Measurements from ENCODE around the gene TNS3. TPM values are rescaled to one million over a fixed set of nuclear protein-coding genes. Genes with fewer than 3 reads are reported as not detected.

TNS3 gene
- polyA plus RNA-seq (2012; rRNA removed): 68.8 and 72.3 TPM in 2 replicates
- polyA plus RNA-seq (2012; cell fraction: cytosol; rRNA removed): 48.8 and 60.8 TPM in 2 replicates
- 141 and 170 TPM in 2 replicates for polyA plus RNA-seq (2012; cell fraction: nucleus; rRNA removed)

DNA sequence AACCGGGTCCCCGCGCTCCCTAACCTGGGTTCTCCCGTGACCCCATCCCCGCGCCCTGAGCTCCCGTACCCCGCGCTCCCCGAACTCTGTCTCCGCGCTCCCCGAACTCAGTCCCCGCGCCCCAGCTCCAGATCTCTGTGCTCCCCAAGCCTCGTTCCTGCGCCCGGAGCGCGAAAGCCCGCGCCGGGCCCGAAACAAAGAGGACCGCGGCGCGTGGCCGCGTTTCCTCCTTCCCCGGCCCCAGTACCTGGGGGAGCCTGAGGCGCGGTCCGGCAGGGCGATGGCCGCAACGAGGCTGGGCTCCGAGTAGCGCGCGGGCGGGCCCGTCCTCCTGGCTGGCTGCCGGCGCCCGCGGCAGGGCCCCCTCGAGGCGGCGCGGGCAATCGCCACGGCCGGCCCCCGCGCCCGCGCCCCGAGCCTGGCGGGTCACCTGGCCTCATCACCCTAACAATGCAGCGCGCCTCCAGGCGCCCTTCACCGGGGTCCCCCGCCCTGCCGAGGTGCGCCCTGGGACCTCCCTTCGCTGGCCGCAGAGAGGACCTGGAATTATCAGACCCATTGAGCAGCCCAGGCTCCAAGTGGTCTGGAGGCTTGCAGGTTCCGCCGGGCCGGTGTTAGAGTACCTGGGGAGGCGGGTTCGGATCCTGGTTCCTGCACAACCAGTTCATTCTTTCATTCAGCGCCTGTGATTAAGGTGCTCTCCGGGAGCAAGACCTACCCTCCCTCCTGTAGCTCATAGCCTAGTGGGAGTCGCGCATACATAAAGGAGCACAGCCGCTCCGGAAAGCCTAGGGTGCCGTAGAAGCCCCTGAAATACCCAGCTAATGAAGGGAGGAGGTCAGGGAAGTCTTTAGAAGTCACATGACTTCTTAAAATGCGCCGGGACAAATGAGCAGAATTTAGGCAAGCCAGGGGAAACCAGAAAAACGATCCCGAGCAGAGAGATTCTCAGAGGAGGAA is at the start of gene TNS3:
Gene TNS3, minus strand, starts transcription at position 308 of the 960 bp plus-strand sequence. CDS start 142,475 bp downstream, outside the sequence.
- Histone ChIP-seq H3K9me2 (no peaks in the 10 kb centered on the region), H3K4me3 (ENCODE audit: low read depth in 2 of 2, low read length in 1 of 2) (peak within 1 kb of the TSS; percentile 78 to 88), H3F3A (replicated peaks; ENCODE audit: insufficient read depth) (peaks cover 3% of the 10 kb centered on the region), H2AFZ (ENCODE audit: low read depth) (peak within 1 kb of the TSS; percentile 87; the same call in 1 of the 2 replicates), H3K9ac (peak within 1 kb of the TSS; percentile 98), H3K4me1 (ENCODE audit: control insufficient read depth in 1 of 2, insufficient read depth in 2 of 2, low read depth in 1 of 2, low read length in 1 of 2) (peaks cover 6 to 15% of the 10 kb centered on the region in 2 experiments; a peak in 3 of 4 replicates), H4K20me1 (ENCODE audit: insufficient read depth) (no peaks in the 10 kb centered on the region), H3K79me2 (ENCODE audit: insufficient read depth) (peaks cover 48% of the 10 kb centered on the region), H3K9me3 (no peaks in the 10 kb centered on the region), H3K27me3 (ENCODE audit: insufficient read depth) (no peaks in the 10 kb centered on the region), H3K4me2 (peak within 1 kb of the TSS; percentile 91), H3K27ac (ENCODE audit: low read depth in 2 of 2, low read length in 1 of 2) (peak within 1 kb of the TSS; percentile 66 to 77), H3K36me3 (replicated peaks in 1 of 2; ENCODE audit: control insufficient read depth in 1 of 2, insufficient read depth in 2 of 2, low read length in 1 of 2) (peaks cover 6 to 17% of the 10 kb centered on the region in 2 experiments)
- ChIA-PET POLR2A (no interaction called here), CTCF (interaction anchor here (0.7 to 2.1 kb wide), 4 partner anchors 10 to 315 kb away, joined by 3 to 7 read pairs (median 4); no protein-coding TSS in a partner anchor)
- no peak for TF ChIP-seq EZH2phosphoT487 (IDR thresholded peaks at IDR 0.05; ENCODE audit: borderline replicate concordance, low read depth)
- peak; percentile 33; the same call in 1 of the 2 replicates for TF ChIP-seq SMC3 (IDR thresholded peaks at IDR 0.05; ENCODE audit: low read depth, low read length)
- peak; percentile 61; the same call in 1 of the 2 replicates for TF ChIP-seq TAF1 (IDR thresholded peaks at IDR 0.05; ENCODE audit: borderline replicate concordance, low read depth, low read length)
- TF ChIP-seq NFIC (IDR thresholded peaks at IDR 0.05; ENCODE audit: borderline replicate concordance): peak; percentile 53; the same call in 1 of the 2 replicates
- peak; percentile 56; the same call in 1 of the 2 replicates for TF ChIP-seq YY1 (IDR thresholded peaks at IDR 0.05; ENCODE audit: low read depth)
- 0 out of 2 replicates have a peak, but pooled peaks have one; percentile 22 for TF ChIP-seq FOXM1 (IDR thresholded peaks at IDR 0.05; ENCODE audit: low read depth)
- TF ChIP-seq, protein P1, sequence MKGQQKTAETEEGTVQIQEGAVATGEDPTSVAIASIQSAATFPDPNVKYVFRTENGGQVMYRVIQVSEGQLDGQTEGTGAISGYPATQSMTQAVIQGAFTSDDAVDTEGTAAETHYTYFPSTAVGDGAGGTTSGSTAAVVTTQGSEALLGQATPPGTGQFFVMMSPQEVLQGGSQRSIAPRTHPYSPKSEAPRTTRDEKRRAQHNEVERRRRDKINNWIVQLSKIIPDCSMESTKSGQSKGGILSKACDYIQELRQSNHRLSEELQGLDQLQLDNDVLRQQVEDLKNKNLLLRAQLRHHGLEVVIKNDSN (IDR thresholded peaks at IDR 0.05; ENCODE audit: borderline replicate concordance, low read depth): 0 out of 2 replicates have a peak, but pooled peaks have one; percentile 4
- TF ChIP-seq TCF12 (IDR thresholded peaks at IDR 0.05): no peak
- no peak for TF ChIP-seq ELF1 (IDR thresholded peaks at IDR 0.05)
- TF ChIP-seq, protein P2, sequence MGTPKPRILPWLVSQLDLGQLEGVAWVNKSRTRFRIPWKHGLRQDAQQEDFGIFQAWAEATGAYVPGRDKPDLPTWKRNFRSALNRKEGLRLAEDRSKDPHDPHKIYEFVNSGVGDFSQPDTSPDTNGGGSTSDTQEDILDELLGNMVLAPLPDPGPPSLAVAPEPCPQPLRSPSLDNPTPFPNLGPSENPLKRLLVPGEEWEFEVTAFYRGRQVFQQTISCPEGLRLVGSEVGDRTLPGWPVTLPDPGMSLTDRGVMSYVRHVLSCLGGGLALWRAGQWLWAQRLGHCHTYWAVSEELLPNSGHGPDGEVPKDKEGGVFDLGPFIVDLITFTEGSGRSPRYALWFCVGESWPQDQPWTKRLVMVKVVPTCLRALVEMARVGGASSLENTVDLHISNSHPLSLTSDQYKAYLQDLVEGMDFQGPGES (IDR thresholded peaks at IDR 0.05; ENCODE audit: low read depth, low read length): no peak
- TF ChIP-seq, protein P3, sequence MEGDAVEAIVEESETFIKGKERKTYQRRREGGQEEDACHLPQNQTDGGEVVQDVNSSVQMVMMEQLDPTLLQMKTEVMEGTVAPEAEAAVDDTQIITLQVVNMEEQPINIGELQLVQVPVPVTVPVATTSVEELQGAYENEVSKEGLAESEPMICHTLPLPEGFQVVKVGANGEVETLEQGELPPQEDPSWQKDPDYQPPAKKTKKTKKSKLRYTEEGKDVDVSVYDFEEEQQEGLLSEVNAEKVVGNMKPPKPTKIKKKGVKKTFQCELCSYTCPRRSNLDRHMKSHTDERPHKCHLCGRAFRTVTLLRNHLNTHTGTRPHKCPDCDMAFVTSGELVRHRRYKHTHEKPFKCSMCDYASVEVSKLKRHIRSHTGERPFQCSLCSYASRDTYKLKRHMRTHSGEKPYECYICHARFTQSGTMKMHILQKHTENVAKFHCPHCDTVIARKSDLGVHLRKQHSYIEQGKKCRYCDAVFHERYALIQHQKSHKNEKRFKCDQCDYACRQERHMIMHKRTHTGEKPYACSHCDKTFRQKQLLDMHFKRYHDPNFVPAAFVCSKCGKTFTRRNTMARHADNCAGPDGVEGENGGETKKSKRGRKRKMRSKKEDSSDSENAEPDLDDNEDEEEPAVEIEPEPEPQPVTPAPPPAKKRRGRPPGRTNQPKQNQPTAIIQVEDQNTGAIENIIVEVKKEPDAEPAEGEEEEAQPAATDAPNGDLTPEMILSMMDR (IDR thresholded peaks at IDR 0.05): peak; percentile 38
- TF ChIP-seq, protein P4, sequence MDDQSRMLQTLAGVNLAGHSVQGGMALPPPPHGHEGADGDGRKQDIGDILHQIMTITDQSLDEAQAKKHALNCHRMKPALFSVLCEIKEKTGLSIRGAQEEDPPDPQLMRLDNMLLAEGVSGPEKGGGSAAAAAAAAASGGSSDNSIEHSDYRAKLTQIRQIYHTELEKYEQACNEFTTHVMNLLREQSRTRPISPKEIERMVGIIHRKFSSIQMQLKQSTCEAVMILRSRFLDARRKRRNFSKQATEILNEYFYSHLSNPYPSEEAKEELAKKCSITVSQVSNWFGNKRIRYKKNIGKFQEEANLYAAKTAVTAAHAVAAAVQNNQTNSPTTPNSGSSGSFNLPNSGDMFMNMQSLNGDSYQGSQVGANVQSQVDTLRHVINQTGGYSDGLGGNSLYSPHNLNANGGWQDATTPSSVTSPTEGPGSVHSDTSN (IDR thresholded peaks at IDR 0.05): peak; percentile 9; the same call in 1 of the 2 replicates
- TF ChIP-seq TEAD4 (IDR thresholded peaks at IDR 0.05; ENCODE audit: borderline replicate concordance, insufficient read depth): peak; percentile 40; the same call in 1 of the 2 replicates
- 27% methylated on average over 39 of the region's 85 CpGs for WGBS (ENCODE audit: low lambda C conversion rate)
- DNase-seq: peak; percentile 84

All from SK-N-SH (cell line).